Measurements from ENCODE around the gene ZBTB38.
A peak's percentile ranks its signal among the peaks of the same experiment; 100 is the strongest.

The ZBTB38 gene

GRCh38 chr3:141338881-141339280 lies 29.4 kb upstream of the ZBTB38 start:
- DNase-seq (ENCODE audit: low read depth, low spot score): no peak

- DNase-seq (ENCODE audit: low read depth, low spot score): no peak
Observed at GRCh38 chr3:141341536-141341935, 26.8 kb upstream of the ZBTB38 start.

- DNase-seq (ENCODE audit: low read depth, low spot score): no peak
Observed at GRCh38 chr3:141342386-141342785, 25.9 kb upstream of the ZBTB38 start.

- no peak for DNase-seq (ENCODE audit: low read depth, low spot score)
Observed at GRCh38 chr3:141343077-141343476, 25.2 kb upstream of the ZBTB38 start.

GRCh38 chr3:141343865-141344271 lies 24.4 kb upstream of the ZBTB38 start:
- no peak for DNase-seq (ENCODE audit: low read depth, low spot score)

- no peak for DNase-seq (ENCODE audit: low read depth, low spot score)
Observed at GRCh38 chr3:141345528-141345927, 22.8 kb upstream of the ZBTB38 start.

GRCh38 chr3:141346007-141346406 lies 22.3 kb upstream of the ZBTB38 start:
- DNase-seq (ENCODE audit: low read depth, low spot score): no peak

GRCh38 chr3:141346418-141346817 lies 21.9 kb upstream of the ZBTB38 start:
- no peak for DNase-seq (ENCODE audit: low read depth, low spot score)

- DNase-seq (ENCODE audit: low read depth, low spot score): no peak
Observed at GRCh38 chr3:141346839-141347238, 21.5 kb upstream of the ZBTB38 start.

GRCh38 chr3:141348837-141349236 lies 19.5 kb upstream of the ZBTB38 start:
- DNase-seq (ENCODE audit: low read depth, low spot score): no peak

- DNase-seq (ENCODE audit: low read depth, low spot score): no peak
Observed at GRCh38 chr3:141349711-141350110, 18.6 kb upstream of the ZBTB38 start.

GRCh38 chr3:141350666-141351065 lies 17.6 kb upstream of the ZBTB38 start:
- no peak for DNase-seq (ENCODE audit: low read depth, low spot score)

GRCh38 chr3:141352262-141352984 lies 15.9 kb upstream of the ZBTB38 start:
- DNase-seq (ENCODE audit: low read depth, low spot score): no peak

GRCh38 chr3:141353652-141354495 lies 14.4 kb upstream of the ZBTB38 start:
- no peak for DNase-seq (ENCODE audit: low read depth, low spot score)

GRCh38 chr3:141354517-141354916 lies 13.8 kb upstream of the ZBTB38 start:
- no peak for DNase-seq (ENCODE audit: low read depth, low spot score)

GRCh38 chr3:141355242-141355641 lies 13.1 kb upstream of the ZBTB38 start:
- DNase-seq (ENCODE audit: low read depth, low spot score): no peak

- DNase-seq (ENCODE audit: low read depth, low spot score): no peak
Observed at GRCh38 chr3:141356046-141356445, 12.3 kb upstream of the ZBTB38 start.

GRCh38 chr3:141360888-141361598 lies 7.3 kb upstream of the ZBTB38 start:
- DNase-seq (ENCODE audit: low read depth, low spot score): peak; percentile 38

- DNase-seq (ENCODE audit: low read depth, low spot score): no peak
Observed at GRCh38 chr3:141362736-141363135, 5.6 kb upstream of the ZBTB38 start.

GRCh38 chr3:141365201-141365600 lies 3.1 kb upstream of the ZBTB38 start:
- no peak for DNase-seq (ENCODE audit: low read depth, low spot score)

- no peak for DNase-seq (ENCODE audit: low read depth, low spot score)
Observed at GRCh38 chr3:141366285-141367037, 1.8 kb upstream of the ZBTB38 start.
